HG02798 (cell line): ENCODE measurements around the gene RAB6C.
A peak's percentile ranks its signal among the peaks of the same experiment; 100 is the strongest.
"Not testable (repeated sequence)": the region's sequence is repeated elsewhere in the genome, so short reads cannot be mapped to it uniquely, and the experiment has no call there.

ENCODE experiments used
- ATAC-seq: cut with Tn5 transposase; IDR thresholded peaks from one replicate; pipeline ENCODE4 v1.9.1; 2021; ENCODE audit warnings: mild to moderate bottlenecking; ENCODE audit not compliant: unreplicated experiment, poor library complexity

RAB6C gene

DNA sequence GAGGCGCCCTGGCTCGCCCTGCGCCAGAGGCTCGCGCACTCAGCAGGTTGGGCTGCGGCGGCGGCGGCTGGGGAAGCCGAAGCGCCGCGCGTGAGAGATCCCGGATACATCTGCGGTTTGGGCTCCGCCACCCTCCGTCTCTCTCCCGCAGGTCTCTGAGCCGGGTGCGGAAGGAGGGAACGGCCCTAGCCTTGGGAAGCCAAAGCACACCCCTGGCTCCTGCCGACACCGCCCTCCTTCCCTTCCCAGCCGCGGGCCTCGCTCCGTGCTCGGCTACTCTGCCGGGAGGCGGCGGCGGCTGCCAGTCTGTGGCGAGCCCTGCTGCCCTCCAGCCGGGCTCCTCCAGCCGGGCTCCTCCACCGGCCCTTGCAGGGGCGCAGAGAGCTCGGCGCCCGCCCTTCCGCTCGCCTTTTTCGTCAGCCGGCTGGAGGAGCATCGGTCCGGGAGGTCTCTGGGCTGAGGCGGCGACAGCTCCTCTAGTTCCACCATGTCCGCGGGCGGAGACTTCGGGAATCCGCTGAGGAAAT lies at the start of gene RAB6C:
Gene RAB6C, plus strand, starts transcription at position 38 of the 527 bp plus-strand sequence. Its CDS starts 450 bp downstream, at position 488.
- ATAC-seq = peak; percentile 46

- ATAC-seq = no peak
Observed at GRCh38 chr2:129930451-129930850, 49.0 kb upstream of the RAB6C start.

GRCh38 chr2:129933387-129933786 lies 46.1 kb upstream of the RAB6C start:
- not testable (repeated sequence) for ATAC-seq

GRCh38 chr2:129934044-129934822 lies 45.2 kb upstream of the RAB6C start:
- no peak for ATAC-seq

GRCh38 chr2:129935118-129935517 lies 44.3 kb upstream of the RAB6C start:
- no peak for ATAC-seq

DNA sequence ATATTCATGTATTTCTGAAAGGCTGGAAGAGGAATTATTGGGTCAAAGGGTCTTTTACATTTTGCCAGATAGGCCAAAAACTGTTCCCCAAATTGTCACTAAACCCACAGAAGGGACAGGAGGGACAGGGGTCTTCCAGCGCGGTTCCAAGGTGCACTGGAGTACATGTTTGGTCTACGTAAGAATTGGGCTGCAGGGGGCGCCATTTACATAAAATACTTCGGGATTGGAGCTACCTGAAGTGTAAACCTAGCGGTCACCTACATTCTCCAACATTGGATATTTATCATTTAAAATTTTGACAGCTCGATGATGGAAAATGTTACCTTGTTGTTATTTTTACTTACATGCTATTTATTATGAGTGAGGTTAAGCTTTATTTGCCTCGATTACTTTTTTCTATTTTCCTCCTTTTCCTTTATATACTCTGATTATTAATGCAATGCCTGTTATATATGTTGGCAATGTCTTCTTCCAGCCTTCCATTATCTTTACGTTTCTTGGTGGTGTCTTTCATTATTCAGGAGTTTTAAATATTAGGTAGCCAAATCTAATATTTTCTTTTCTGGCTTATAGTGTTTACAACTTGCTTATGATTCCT lies 43.0 kb upstream of the RAB6C start:
- ATAC-seq = no peak

DNA sequence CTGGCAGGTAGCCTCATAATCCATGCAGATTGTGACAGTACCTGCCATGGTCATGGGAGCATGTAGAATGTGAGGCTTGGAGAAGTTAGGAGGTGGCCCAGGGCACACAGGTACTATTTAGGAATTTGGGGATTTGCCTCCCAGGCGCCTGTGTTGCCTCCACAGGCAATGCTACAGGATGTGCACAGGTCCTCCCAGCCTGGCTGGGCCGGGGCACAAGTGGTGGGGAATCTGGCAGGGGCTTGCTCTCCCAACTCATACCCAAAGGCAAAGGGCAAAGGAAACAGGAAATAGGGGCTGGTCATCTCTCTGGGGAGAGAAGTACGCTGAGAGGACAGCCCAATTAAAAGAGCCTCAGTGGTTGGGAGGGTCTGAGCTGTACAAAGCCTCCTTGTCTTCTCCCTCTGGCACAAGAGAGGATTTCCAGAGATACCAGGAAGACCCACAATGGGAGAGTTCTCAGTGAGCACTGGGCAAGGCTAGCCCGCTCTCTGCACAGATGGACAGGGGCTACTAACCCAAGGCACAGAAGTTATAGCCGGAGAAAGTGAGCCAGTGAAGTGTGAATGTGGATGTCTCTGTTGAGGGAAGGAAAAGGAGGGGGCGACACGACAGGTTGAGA lies 40.5 kb upstream of the RAB6C start:
- ATAC-seq = not testable (repeated sequence)

GRCh38 chr2:129943456-129943855 lies 36.0 kb upstream of the RAB6C start:
- not testable (repeated sequence) for ATAC-seq

GRCh38 chr2:129945557-129945956 lies 33.9 kb upstream of the RAB6C start:
- no peak for ATAC-seq

DNA sequence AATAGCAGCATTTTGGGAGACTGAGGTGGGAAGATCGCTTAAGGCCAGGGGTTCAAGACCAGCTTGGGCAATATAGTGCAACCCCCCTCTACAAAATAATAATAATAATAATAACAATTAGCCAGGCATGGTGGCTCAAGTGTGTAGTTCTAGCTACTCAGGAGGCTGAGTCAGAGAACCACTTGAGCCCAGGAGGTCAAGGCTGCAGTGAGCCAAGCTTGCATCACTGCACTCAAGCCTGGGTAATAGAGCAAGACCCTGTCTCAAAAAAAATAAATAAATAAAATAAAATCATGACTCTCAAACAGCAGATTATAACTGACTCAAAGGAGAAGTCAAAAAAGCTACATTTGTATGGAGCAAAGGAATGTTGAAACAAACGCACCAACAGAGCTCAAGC lies 31.8 kb upstream of the RAB6C start:
- ATAC-seq = not testable (repeated sequence)

DNA sequence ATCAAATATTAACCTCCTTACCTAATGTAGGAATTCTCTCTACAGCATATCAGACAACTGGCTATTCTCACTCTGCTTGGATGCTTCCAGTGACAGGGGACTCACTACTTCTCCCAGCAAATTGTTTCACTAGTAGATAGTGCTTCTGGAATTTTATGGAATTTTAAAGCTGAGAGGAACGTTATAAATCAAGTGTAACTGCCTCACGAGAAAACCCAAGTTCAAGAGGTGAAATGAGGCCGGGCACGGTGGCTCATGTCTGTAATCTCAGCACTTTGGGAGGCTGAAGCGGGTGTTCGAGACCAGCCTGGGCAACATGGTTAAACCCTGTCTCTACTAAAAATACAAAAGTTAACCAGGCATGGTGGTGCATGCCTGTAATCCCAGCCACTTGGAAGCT lies 23.3 kb upstream of the RAB6C start:
- not testable (repeated sequence) for ATAC-seq

DNA sequence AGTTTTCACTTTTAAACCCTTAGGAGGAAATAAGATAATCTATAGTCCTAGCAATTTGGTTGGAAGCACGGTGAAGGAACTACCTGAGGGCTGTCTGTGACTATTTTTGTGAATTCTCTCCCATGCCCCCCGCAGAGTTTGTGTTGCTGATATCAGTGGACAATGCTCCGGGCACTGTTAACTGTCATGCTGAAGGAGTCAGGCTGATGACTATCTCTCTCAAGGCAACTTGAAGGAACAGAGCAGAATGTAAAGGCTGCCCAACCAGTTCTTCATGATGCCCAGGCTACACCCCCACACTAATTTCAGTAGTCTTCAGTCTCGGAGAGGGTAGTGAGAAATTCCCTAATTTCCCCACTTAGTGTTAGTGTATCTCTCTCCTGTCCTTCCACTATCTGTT lies 21.6 kb upstream of the RAB6C start:
- no peak for ATAC-seq

- ATAC-seq = not testable (repeated sequence)
Observed at GRCh38 chr2:129958736-129959135, 20.7 kb upstream of the RAB6C start.

- not testable (repeated sequence) for ATAC-seq
Observed at GRCh38 chr2:129968605-129969004, 10.9 kb upstream of the RAB6C start.

DNA sequence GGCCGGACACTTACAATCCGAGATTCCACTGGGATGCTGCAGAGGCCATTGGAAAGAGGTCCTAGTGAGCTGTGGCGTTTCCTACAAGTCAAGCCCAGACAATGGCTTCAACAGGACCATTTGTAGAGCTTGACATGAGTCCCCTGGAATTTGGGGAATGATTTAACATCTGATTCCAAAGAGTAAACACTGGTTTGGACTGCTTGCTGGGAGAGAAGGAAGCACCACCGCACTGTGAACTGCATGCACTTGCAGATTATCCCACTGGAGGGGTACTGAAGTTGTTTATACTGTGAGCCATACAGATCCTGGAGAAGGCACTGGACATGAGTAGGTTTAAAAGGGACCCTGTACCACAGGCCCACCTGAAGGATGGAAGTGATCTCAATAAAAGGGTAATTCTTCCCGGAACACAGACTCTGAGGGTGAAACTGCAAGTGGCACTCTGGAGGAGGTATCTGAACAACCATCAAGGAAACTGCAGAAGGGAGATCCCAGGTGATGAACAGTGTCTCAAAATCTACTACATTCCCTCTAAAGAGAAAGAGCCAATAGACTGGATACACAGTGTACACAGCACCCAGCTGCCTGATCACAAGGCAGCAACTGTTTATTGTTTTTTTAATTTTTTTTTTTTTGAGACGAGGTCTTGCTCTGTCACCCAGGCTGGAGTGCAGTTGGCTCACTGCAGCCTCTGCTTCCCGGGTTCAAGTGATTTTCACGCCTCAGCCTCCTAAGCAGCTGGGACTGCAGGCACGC lies 4.3 kb upstream of the RAB6C start:
- no peak for ATAC-seq

DNA sequence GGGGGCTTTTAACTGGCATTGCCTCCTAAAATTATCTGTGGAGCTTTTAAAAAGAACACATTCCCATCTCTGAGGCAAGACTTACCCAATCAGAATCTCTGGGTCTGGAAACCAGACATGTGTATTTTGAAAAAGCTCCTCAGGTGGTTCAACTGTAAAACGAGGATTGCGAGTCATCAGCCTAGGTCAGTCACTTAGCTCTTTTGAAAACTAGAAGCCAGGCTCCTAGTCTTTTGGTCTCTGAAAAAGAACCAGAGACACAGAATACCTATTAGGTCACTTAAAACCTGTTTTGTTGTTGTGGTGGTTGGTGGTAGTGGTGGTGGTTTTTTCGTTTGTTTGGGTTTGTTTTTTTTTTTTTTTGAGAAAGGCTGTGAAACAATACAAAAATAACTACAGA lies 2.5 kb upstream of the RAB6C start:
- not testable (repeated sequence) for ATAC-seq

GRCh38 chr2:129977986-129978385 lies 1.5 kb upstream of the RAB6C start:
- ATAC-seq = no peak

GRCh38 chr2:129980246-129980645 lies 780 bp downstream of the RAB6C start:
- ATAC-seq = not testable (repeated sequence)

- not testable (repeated sequence) for ATAC-seq
Observed at GRCh38 chr2:129981689-129982088, 2.2 kb downstream of the RAB6C start.

DNA sequence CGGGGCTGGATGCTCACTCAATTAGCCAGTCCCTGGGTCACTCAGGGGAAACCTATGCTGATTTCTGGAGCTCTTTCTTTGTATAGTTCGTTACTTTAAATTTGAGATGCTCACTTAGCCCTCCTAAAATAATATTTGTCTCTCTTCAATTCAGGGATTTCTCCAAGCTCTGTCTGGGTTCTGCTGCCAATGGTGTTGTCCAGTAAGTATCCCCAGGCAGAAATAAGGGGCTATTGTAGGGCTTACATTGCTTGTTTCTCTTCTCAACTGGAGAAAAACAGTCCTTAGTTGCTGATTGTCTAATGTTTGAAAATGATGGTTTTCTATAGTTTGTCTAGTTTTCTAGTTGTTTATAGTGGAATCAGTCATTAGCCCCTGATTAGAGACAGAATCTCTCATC lies 5.0 kb downstream of the RAB6C start:
- ATAC-seq = no peak
